GM18870 (cell line): ENCODE data around the gene SPOPL.

Experiments used
- ATAC-seq: cut with Tn5 transposase; IDR thresholded peaks from one replicate; pipeline ENCODE4 v1.9.1; 2021; ENCODE audit warnings: moderate library complexity; ENCODE audit not compliant: unreplicated experiment

Gene SPOPL

GRCh38 chr2:138494265-138494966, 7.2 kb upstream of the SPOPL start:
- ATAC-seq = no peak

DNA sequence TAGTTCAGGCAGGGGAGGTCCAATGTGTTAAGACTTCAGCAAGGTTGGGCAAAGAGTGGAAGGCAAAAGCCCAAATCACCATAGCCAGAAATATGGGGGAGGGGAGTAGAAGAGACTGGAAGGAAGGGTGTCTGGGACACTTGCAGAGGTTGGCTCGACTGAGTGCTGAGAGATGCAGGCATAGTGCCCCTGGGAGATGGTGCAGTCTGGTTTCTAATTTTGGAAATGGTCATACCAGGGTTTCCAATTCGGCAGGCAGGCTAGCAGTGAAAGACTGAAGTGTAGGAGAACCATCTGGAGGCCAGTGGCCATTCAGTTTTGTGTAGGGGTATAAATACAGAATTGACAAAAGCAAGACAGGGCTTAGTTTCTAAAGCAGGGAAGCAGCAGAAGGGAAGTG, 6.2 kb upstream of the SPOPL start:
- no peak for ATAC-seq

DNA sequence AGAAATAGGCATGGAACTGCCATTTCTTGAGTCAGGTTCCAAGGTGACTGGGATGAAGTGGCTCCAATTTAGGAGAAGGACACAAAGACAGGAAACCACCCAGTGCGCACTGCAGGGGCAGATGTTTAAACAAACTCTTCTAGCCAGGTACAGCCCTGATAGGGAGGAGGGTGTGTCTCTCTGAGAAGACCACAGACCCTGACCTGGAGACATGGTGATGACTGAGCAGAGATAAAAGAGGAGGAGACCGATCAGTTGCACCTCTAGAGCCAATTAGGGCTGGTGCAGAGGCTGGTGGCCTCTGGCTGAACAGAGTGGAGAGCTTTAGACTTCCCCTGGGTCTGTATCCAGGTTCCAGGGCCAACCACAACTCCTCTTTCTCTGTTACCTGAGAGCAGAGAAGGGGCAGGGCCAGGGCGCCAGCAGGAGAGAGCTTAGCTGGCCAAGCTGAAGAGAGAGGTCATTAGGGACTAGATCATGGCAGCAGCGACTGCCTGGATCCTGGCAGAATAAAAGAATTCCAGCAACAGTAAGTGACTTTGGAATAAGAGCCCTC, 5.4 kb upstream of the SPOPL start:
- ATAC-seq = no peak

GRCh38 chr2:138497294-138497693, 4.3 kb upstream of the SPOPL start:
- ATAC-seq = no peak

DNA sequence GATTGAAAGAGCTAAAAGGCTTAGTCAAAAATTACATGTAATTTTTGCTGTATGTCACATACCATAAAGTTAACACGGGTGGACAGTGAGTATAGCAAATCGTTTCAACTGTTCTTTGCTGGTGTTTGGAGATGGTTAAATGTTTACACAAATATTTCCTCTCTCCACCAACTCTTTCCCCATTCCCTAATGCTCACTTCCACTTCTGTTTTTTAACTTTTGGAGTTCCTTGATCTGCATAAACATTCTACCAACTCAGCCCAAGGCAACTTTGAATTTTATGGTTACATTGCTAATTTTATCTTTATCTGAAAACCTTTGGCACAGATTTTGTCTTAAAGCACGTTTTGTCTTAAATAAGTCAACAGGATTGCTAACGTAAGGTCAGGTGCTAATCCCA, 1.9 kb upstream of the SPOPL start:
- no peak for ATAC-seq

- ATAC-seq = no peak
Measured at GRCh38 chr2:138500592-138501424, 762 bp upstream of the SPOPL start.

- ATAC-seq = peak; percentile 3
Measured at GRCh38 chr2:138502255-138503086, 901 bp downstream of the SPOPL start.

DNA sequence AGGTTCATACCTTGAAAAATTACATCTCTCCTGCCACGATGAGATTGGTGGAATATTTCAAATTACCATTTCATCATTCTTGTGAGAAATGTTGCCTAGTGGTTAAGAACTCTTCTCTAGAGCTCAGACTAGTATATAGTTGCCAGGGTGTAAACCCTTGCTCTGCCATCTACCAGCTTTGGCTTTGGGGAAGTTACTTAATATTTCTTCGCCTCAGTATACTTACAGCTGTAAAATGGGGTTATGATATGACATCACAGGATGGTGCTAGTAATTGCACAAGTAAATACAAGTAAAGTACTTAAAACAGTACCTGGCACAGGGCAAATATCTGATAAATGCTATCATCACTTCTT, 1.5 kb downstream of the SPOPL start:
- ATAC-seq = no peak

GRCh38 chr2:138503652-138504051, 2.1 kb downstream of the SPOPL start:
- ATAC-seq = no peak

DNA sequence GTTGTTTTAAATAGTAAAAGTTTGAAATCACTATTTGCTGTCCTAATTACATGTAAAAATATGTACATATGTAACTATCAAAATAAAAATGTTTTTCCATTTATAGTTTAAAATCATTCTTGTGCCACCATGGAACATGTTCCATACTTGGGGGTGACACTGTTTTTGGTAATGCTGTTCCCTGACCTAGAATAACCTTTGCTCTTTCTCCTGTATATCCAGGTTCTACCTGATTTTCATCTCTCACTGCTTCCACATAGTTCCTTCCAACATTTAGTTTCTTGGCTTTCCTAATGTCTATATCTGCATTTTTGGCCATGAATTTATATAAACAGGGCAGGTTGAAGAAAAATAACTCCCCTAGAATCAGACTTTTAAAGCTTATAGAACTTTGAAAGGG, 2.5 kb downstream of the SPOPL start:
- ATAC-seq = no peak

GRCh38 chr2:138504546-138505235, 3.1 kb downstream of the SPOPL start:
- peak; percentile 57 for ATAC-seq

DNA sequence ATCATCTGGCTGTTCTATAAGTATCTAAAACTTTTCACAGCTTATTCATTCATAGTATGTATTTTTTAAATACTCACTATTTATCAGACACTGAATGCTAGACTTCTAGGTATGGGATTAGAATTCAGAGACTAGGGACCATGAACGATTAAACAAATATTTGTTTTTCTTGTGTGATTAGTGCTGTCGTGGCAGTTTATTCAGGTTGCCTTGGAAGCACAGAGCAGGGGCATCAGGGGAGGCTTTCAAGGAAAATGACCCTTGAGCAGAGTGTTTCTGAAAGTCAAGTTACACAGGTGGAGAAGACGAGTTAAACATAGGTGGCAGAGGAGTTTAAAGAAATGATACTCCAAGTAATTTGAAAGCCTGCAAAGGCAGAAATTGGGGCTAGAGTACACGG, 5.7 kb downstream of the SPOPL start:
- ATAC-seq = no peak

- ATAC-seq = no peak
Measured at GRCh38 chr2:138510319-138510718, 8.7 kb downstream of the SPOPL start.

DNA sequence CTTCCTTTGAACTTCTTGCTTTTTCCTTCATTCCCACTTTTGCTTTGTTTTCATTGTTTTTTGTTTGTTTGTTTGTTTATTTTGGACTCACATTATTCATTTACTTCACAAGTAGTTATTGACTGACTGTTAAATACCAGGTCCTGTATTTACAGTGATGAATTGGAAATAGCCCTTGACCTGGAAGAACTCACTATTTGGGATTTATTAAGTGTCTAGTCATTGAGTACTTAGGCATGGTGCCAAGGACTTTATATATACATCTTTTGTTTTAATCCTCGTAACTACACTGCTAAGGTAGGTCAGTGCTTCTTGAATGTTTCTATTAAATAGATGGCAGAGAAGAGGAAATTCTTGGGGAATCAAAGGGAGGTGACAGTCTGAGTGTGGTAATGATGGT, 11.1 kb downstream of the SPOPL start:
- ATAC-seq = no peak

DNA sequence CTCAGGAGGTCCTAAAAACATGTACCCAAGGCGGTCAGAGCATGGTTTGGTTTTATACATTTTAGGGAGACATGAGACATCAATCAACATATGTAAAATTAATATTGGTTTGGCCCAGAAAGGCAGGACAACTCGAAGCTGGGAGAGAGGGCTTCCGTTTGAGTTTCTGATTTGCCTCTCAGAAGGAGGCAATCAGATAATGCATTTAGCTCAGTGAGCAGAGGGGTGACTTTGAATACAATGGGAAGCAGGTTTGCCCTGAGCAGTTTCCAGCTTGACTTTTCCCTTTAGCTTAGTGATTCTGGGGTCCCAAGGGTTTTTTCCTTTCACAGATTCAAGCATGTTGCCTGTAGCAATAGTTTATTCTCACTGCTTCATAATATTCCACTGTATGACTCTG, 12.6 kb downstream of the SPOPL start:
- no peak for ATAC-seq

DNA sequence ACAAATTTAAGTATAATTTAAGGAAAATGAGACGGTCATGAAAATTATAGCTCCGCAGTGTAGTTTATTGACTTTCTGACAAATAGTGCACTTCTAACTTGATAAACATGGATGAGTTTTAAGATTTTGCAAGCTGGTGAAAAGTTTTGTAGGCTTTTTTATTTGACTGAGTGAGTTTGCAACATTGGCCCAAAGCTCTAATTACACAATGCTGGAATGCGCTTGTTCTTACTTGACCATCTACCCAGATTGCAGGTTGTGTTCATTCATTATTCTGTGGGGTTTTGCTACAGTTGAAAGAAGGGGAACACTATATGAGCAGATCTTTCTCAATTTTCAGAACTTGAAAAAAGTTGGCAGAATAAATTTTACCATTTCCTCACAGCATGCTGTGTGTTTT, 13.5 kb downstream of the SPOPL start:
- no peak for ATAC-seq

- no peak for ATAC-seq
Measured at GRCh38 chr2:138516030-138516704, 14.6 kb downstream of the SPOPL start.

DNA sequence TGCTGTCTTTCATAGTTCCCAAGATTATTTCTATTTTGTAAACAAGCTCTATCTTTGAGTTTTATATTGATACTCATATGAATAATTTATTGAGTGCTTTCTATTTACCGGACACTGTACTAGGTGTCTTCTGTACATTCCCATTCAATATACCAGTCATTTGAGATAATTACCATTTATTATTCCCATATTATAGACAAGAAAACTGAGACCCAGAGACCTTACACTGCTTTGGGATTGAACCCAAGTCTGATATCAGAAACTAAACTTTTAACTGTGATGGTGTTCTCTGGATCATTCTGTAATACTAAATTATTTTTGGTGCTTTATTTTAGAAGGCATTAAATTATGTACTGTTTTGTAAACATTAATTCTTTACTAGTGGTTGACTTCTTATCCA, 17.3 kb downstream of the SPOPL start:
- ATAC-seq = no peak

DNA sequence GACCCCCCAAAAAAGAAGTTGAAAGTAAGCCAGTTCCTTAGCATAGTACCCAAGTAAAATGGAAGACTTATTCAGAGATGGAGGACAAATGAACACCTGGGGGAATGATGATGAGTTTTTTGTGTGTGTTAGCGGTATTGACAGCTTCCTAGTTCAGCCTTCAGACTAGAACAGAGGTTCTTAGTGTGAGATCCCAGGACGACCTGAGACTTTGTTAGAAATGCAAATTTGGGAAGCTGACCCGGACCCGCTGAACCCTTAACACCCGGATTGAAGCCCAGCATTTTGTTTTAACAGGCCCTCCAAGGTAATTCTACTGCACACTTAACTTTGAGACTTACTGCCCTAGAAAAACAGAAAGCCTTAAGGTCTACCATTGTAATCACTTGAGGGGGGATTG, 20.3 kb downstream of the SPOPL start:
- ATAC-seq = no peak

DNA sequence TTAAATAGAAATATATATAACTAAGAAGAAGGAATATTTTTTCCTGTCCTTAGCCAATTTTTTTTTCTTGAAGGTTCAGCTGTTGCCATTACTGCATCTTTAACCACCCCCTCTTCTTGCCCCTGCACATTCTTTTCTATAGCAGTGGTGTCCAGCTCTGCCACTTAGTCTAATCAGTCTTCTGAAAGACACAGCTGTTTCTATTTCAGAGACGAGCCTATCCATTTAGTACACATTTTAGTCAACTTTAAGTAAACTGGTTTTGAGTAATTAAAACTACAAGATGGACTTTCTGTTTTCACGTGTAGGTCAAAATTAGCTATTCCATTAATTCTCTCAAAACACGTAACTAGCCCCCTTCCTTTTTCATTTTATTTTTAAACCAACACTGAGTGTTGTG, 21.0 kb downstream of the SPOPL start:
- ATAC-seq = peak; percentile 66
